HG03565 (cell line): ENCODE results near the gene LDHAL6A.
"Not testable (repeated sequence)": the region's sequence is repeated elsewhere in the genome, so short reads cannot be mapped to it uniquely, and the experiment has no call there.

Experiments used
- ATAC-seq: cut with Tn5 transposase; IDR thresholded peaks from one replicate; pipeline ENCODE4 v1.9.1; 2021; ENCODE audit warnings: mild to moderate bottlenecking, moderate library complexity; ENCODE audit not compliant: unreplicated experiment

Gene LDHAL6A

GRCh38 chr11:18455686-18456372 is at the start of gene LDHAL6A:
Gene LDHAL6A, plus strand, starts transcription at chr11:18455856. Its CDS starts 825 bp downstream, at chr11:18456681.
- ATAC-seq: no peak

- not testable (repeated sequence) for ATAC-seq
Observed at GRCh38 chr11:18407400-18407799, 48.3 kb upstream of the LDHAL6A start.

GRCh38 chr11:18408558-18409291 is 46.9 kb upstream of the LDHAL6A start:
- no peak for ATAC-seq

GRCh38 chr11:18416459-18416858 is 39.2 kb upstream of the LDHAL6A start:
- no peak for ATAC-seq

GRCh38 chr11:18419040-18419439 is 36.6 kb upstream of the LDHAL6A start:
- ATAC-seq: no peak

GRCh38 chr11:18420067-18420466 is 35.6 kb upstream of the LDHAL6A start:
- ATAC-seq: no peak

- no peak for ATAC-seq
Observed at GRCh38 chr11:18427240-18427639, 28.4 kb upstream of the LDHAL6A start.

- no peak for ATAC-seq
Observed at GRCh38 chr11:18429332-18429731, 26.3 kb upstream of the LDHAL6A start.

- no peak for ATAC-seq
Observed at GRCh38 chr11:18438691-18439090, 17.0 kb upstream of the LDHAL6A start.

- ATAC-seq: no peak
Observed at GRCh38 chr11:18449251-18449650, 6.4 kb upstream of the LDHAL6A start.

- no peak for ATAC-seq
Observed at GRCh38 chr11:18452927-18453326, 2.7 kb upstream of the LDHAL6A start.

- no peak for ATAC-seq
Observed at GRCh38 chr11:18457450-18457849, 1.8 kb downstream of the LDHAL6A start.

GRCh38 chr11:18459634-18460033 is 4.0 kb downstream of the LDHAL6A start:
- no peak for ATAC-seq

GRCh38 chr11:18461909-18462308 is 6.3 kb downstream of the LDHAL6A start:
- no peak for ATAC-seq

- ATAC-seq: no peak
Observed at GRCh38 chr11:18463439-18463838, 7.8 kb downstream of the LDHAL6A start.

- no peak for ATAC-seq
Observed at GRCh38 chr11:18466402-18466801, 10.7 kb downstream of the LDHAL6A start.

- no peak for ATAC-seq
Observed at GRCh38 chr11:18468059-18468458, 12.4 kb downstream of the LDHAL6A start.

GRCh38 chr11:18468961-18469360 is 13.3 kb downstream of the LDHAL6A start:
- ATAC-seq: no peak

- ATAC-seq: no peak
Observed at GRCh38 chr11:18471995-18472394, 16.3 kb downstream of the LDHAL6A start.

GRCh38 chr11:18472587-18472986 is 16.9 kb downstream of the LDHAL6A start:
- no peak for ATAC-seq

GRCh38 chr11:18479063-18479462 is 23.4 kb downstream of the LDHAL6A start:
- ATAC-seq: no peak

GRCh38 chr11:18485913-18486528 is 30.4 kb downstream of the LDHAL6A start:
- ATAC-seq: no peak
